Gastrocnemius medialis (tissue), 4 donors: ENCODE data around the gene RNF123.

Experiments used
- POLR2A ChIP-seq, 2 donors: fragments of 450-650 bp; IDR thresholded peaks; one replicate each; pipeline ENCODE4 v1.6.1; 2017; ENCODE audit warnings: antibody characterized with exemption in 2 of 2, mild to moderate bottlenecking in 2 of 2, moderate library complexity in 2 of 2
- TF ChIP-seq, protein P1 (sequence below), 5 experiments: fragments of 450-650 bp in 3 of 5; fragments of 200-600 bp in 2 of 5; sonication (generic) in 2 of 5; IDR thresholded peaks in 4 of 5; conservative IDR thresholded peaks in 1 of 5; 1 replicate in 4 of 5; 2 replicates in 1 of 5; pipeline ENCODE4 v1.5.1; 2016 to 2019; ENCODE audit warnings: antibody characterized with exemption in 5 of 5, mild to moderate bottlenecking in 3 of 5, moderate library complexity in 3 of 5

- TF ChIP-seq, protein P1, sequence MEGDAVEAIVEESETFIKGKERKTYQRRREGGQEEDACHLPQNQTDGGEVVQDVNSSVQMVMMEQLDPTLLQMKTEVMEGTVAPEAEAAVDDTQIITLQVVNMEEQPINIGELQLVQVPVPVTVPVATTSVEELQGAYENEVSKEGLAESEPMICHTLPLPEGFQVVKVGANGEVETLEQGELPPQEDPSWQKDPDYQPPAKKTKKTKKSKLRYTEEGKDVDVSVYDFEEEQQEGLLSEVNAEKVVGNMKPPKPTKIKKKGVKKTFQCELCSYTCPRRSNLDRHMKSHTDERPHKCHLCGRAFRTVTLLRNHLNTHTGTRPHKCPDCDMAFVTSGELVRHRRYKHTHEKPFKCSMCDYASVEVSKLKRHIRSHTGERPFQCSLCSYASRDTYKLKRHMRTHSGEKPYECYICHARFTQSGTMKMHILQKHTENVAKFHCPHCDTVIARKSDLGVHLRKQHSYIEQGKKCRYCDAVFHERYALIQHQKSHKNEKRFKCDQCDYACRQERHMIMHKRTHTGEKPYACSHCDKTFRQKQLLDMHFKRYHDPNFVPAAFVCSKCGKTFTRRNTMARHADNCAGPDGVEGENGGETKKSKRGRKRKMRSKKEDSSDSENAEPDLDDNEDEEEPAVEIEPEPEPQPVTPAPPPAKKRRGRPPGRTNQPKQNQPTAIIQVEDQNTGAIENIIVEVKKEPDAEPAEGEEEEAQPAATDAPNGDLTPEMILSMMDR (IDR thresholded peaks at IDR 0.05 in 4 of 5, conservative IDR thresholded peaks at IDR 0.05 in 1 of 5), result no peak
- no peak for TF ChIP-seq POLR2A (IDR thresholded peaks at IDR 0.05)
Observed at GRCh38 chr3:49665822-49666519, 23.4 kb upstream of the RNF123 start.
